ENCODE measurements around the gene KCNH2.

KCNH2 gene

GRCh38 chr7:150989456-150989855 is 11.3 kb upstream of the KCNH2 start:
- H3K4me3 ChIP-seq (ENCODE audit: low read depth, low read length), result no peak overlapping the region
- TF ChIP-seq, protein P1, sequence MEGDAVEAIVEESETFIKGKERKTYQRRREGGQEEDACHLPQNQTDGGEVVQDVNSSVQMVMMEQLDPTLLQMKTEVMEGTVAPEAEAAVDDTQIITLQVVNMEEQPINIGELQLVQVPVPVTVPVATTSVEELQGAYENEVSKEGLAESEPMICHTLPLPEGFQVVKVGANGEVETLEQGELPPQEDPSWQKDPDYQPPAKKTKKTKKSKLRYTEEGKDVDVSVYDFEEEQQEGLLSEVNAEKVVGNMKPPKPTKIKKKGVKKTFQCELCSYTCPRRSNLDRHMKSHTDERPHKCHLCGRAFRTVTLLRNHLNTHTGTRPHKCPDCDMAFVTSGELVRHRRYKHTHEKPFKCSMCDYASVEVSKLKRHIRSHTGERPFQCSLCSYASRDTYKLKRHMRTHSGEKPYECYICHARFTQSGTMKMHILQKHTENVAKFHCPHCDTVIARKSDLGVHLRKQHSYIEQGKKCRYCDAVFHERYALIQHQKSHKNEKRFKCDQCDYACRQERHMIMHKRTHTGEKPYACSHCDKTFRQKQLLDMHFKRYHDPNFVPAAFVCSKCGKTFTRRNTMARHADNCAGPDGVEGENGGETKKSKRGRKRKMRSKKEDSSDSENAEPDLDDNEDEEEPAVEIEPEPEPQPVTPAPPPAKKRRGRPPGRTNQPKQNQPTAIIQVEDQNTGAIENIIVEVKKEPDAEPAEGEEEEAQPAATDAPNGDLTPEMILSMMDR (IDR thresholded peaks at IDR 0.05; ENCODE audit: low read depth, low read length, missing control alignments), result no peak
- DNase-seq (ENCODE audit: low read depth), result no peak
- in situ Hi-C loops (cut with HindIII; ENCODE audit: low sequenced_read_pairs), result no loop called here

- in situ Hi-C loops (cut with HindIII; ENCODE audit: low sequenced_read_pairs), result no loop called here
- no peak for DNase-seq (ENCODE audit: low read depth)
- H3K4me3 ChIP-seq (ENCODE audit: low read depth, low read length), result no peak overlapping the region
- TF ChIP-seq, protein P1 (IDR thresholded peaks at IDR 0.05; ENCODE audit: low read depth, low read length, missing control alignments), result peak; percentile 87
Observed at GRCh38 chr7:150988230-150989226, 10.4 kb upstream of the KCNH2 start.

DNA sequence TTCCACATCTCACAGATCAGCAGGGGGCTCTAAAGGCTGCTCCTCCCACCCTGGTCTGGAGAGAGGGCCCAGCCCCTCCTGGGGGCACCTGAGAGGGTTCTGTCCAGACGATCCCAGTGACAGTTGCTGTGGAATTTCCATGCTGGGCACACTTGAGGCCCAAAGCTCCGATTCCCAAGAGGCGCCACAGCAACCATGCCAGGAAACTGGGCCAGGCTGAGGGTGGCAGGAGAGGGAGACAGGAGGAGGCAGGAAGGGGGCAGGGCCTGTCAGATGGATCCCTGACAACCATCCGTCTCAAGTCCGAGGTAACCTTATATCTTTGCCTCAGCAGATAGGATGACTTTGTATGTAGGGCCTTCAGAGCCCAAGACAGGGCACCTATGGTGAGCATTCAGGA is 8.4 kb upstream of the KCNH2 start:
- H3K4me3 ChIP-seq (ENCODE audit: low read depth, low read length), result no peak overlapping the region
- no peak for DNase-seq (ENCODE audit: low read depth)
- in situ Hi-C loops (cut with HindIII; ENCODE audit: low sequenced_read_pairs), result no loop called here
- TF ChIP-seq, protein P1 (IDR thresholded peaks at IDR 0.05; ENCODE audit: low read depth, low read length, missing control alignments), result no peak

- in situ Hi-C loops (cut with HindIII; ENCODE audit: low sequenced_read_pairs), result no loop called here
- TF ChIP-seq, protein P1 (IDR thresholded peaks at IDR 0.05; ENCODE audit: low read depth, low read length, missing control alignments), result peak; percentile 77
- no peak for DNase-seq (ENCODE audit: low read depth)
Observed at GRCh38 chr7:150986099-150986512, 8.0 kb upstream of the KCNH2 start.

GRCh38 chr7:150983893-150984368 is 5.8 kb upstream of the KCNH2 start:
- in situ Hi-C loops (cut with HindIII; ENCODE audit: low sequenced_read_pairs), result no loop called here
- peak; percentile 26 for DNase-seq (ENCODE audit: low read depth)
- no peak overlapping the region for H3K4me3 ChIP-seq (ENCODE audit: low read depth, low read length)
- TF ChIP-seq, protein P1 (IDR thresholded peaks at IDR 0.05; ENCODE audit: low read depth, low read length, missing control alignments), result no peak

More at GRCh38 chr7:150986099-150986512, 8.0 kb upstream of the KCNH2 start:
- H3K4me3 ChIP-seq (ENCODE audit: low read depth, low read length), result no peak overlapping the region

DNA sequence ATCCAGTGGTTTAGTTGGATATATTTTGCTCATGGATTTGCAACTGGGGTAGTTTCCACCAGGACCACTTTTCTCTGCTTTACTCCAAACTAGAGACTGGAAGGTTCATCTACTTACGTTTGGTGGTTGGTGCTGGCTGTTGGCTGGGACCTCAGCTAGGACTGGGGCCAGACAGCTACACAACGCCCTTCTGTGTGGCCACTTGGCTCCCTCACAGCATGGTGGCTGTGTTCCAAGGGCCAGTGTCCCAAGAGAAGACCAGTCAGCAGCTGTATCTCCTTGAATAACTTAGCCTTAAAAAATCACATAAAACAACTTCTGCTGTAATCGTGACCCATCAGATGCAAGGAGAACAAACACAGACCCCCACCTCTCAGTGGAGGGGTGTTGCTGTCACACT is 4.2 kb upstream of the KCNH2 start:
- TF ChIP-seq, protein P1 (IDR thresholded peaks at IDR 0.05; ENCODE audit: low read depth, low read length, missing control alignments), result no peak
- DNase-seq (ENCODE audit: low read depth), result no peak
- H3K4me3 ChIP-seq (ENCODE audit: low read depth, low read length), result no peak overlapping the region
- in situ Hi-C loops (cut with HindIII; ENCODE audit: low sequenced_read_pairs), result no loop called here
